HepG2 (cell line): ENCODE data around the gene NDUFB4. TPM values are rescaled to one million over a fixed set of nuclear protein-coding genes. Genes with fewer than 3 reads are reported as not detected.

Experiments used
- ATAC-seq: fragments of 200-7000 bp; cut with Tn5 transposase; 3 replicates; pipeline ENCODE4 v1.9.1; 2020; ENCODE audit warnings: mild to moderate bottlenecking, moderate library complexity
- BruUV-seq: library from RNA; stranded (reverse); fragments of 400-500 nt; replicated peaks from 2 replicates; lab custom pipeline; 2021; lab: Mats Ljungman, UMichigan
- CTCF ChIA-PET: fragments of 300-600 bp; formaldehyde crosslinking; extraction: SDS; loops from one replicate; lab custom pipeline; 2021; ENCODE audit warnings: low total read pairs, inconsistent platforms, low intra/inter-chr PET ratio; lab: Yijun Ruan, JAX
- POLR2A ChIA-PET: fragments of 350-600 bp; sonication (Branson Sonifier 250); formaldehyde crosslinking; loops from one replicate; lab custom pipeline; 2020; ENCODE audit warnings: antibody characterized with exemption, inconsistent platforms; lab: Yijun Ruan, JAX
- DNase-seq: peaks from one replicate; pipeline ENCODE4 v3.0.0-alpha.2; 2015; ENCODE audit warnings: low spot score
- FAIRE-seq: peaks from 3 replicates; lab custom pipeline; 2011; peaks lifted over from hg19 to GRCh38; lab: Jason Lieb, UNC
- H2AFZ ChIP-seq: one replicate; pipeline ENCODE4 v1.6.1; 2011; ENCODE audit warnings: low read length, inconsistent platforms
- H3K27ac ChIP-seq: fragments of 300-600 bp; 3 replicates; pipeline ENCODE4 v1.8.0; 2011; ENCODE audit warnings: mixed run types, mild to moderate bottlenecking, mixed read lengths, low read length, inconsistent platforms; ENCODE audit not compliant: insufficient read depth; ENCODE audit errors: extremely low read length
- H3K27me3 ChIP-seq, 2 experiments: fragments of 200-600 bp in 1 of 2; 2 replicates in 1 of 2; 3 replicates in 1 of 2; pipeline versions ENCODE4 v1.6.0 to v1.8.0; 2011; ENCODE audit warnings: low read length in 2 of 2, mild to moderate bottlenecking in 2 of 2, moderate library complexity in 2 of 2, inconsistent platforms in 1 of 2; ENCODE audit not compliant: insufficient read depth in 2 of 2, control insufficient read depth in 1 of 2
- H3K36me3 ChIP-seq, 2 experiments: fragments of 200-600 bp in 1 of 2; replicated peaks in 1 of 2; 2 replicates in 1 of 2; 3 replicates in 1 of 2; pipeline versions ENCODE4 v1.5.1 to v1.8.0; 2011; ENCODE audit warnings: low read length in 2 of 2, inconsistent platforms in 1 of 2; ENCODE audit not compliant: insufficient read depth in 2 of 2, control insufficient read depth in 1 of 2
- H3K4me1 ChIP-seq: 2 replicates; pipeline ENCODE4 v1.5.1; 2012; ENCODE audit warnings: low read length, inconsistent platforms; ENCODE audit not compliant: insufficient read depth
- H3K4me2 ChIP-seq: 2 replicates; pipeline ENCODE4 v1.6.0; 2011; ENCODE audit warnings: low read depth, low read length, inconsistent platforms
- H3K4me3 ChIP-seq, 3 experiments: fragments of 200-600 bp in 1 of 3; sonication (generic), shearing (Covaris generic) in 1 of 3; replicated peaks in 1 of 3; 2 replicates each; pipeline ENCODE4 v1.5.1; 2011 to 2016; ENCODE audit warnings: low read length in 3 of 3, inconsistent platforms in 2 of 3, low read depth in 2 of 3, mild to moderate bottlenecking in 2 of 3, control low read depth in 1 of 3, mixed read lengths in 1 of 3; ENCODE audit not compliant: insufficient read depth in 1 of 3
- H3K79me2 ChIP-seq: one replicate; pipeline ENCODE4 v1.6.1; 2011; ENCODE audit warnings: low read length, inconsistent platforms; ENCODE audit not compliant: insufficient read depth
- H3K9ac ChIP-seq: 2 replicates; pipeline ENCODE4 v1.6.0; 2011; ENCODE audit warnings: mild to moderate bottlenecking, low read depth, low read length, inconsistent platforms; ENCODE audit not compliant: insufficient read depth
- H3K9me3 ChIP-seq: 2 replicates; pipeline ENCODE4 v1.5.1; 2012; ENCODE audit warnings: mild to moderate bottlenecking, low read length
- H4K20me1 ChIP-seq: 2 replicates; pipeline ENCODE4 v1.6.0; 2011; ENCODE audit warnings: inconsistent platforms, mild to moderate bottlenecking, low read length, moderate library complexity; ENCODE audit not compliant: insufficient read depth
- HOXA3 ChIP-seq: sonication (generic); formaldehyde crosslinking; IDR thresholded peaks from 2 replicates; pipeline ENCODE4 v1.5.0; 2020; ENCODE audit warnings: missing genetic modification reagents
- RBM22 ChIP-seq: fragments of 200-400 bp; formaldehyde crosslinking; optimal IDR thresholded peaks from 2 replicates; pipeline ENCODE3; 2017; ENCODE audit warnings: mild to moderate bottlenecking, low read length, moderate library complexity
- SP2 ChIP-seq: sonication (generic); formaldehyde crosslinking; IDR thresholded peaks from 2 replicates; pipeline ENCODE4 v1.5.1; 2020; ENCODE audit warnings: mild to moderate bottlenecking, missing genetic modification reagents
- ZBTB7B ChIP-seq: sonication (generic); formaldehyde crosslinking; IDR thresholded peaks from 2 replicates; pipeline ENCODE4 v1.4.0; 2020; ENCODE audit warnings: missing genetic modification reagents
- ZNF12 ChIP-seq: sonication (generic); formaldehyde crosslinking; IDR thresholded peaks from 2 replicates; pipeline ENCODE4 v1.5.0; 2020; ENCODE audit warnings: missing genetic modification reagents
- ZNF333 ChIP-seq: sonication (generic); formaldehyde crosslinking; IDR thresholded peaks from 2 replicates; pipeline ENCODE4 v1.4.0; 2020; ENCODE audit warnings: mild to moderate bottlenecking, missing genetic modification reagents, borderline replicate concordance
- ZNF432 ChIP-seq: sonication (generic); formaldehyde crosslinking; IDR thresholded peaks from 2 replicates; pipeline ENCODE4 v1.5.0; 2020; ENCODE audit warnings: missing genetic modification reagents, mild to moderate bottlenecking, borderline replicate concordance
- ZNF747 ChIP-seq: sonication (generic); formaldehyde crosslinking; IDR thresholded peaks from 2 replicates; pipeline ENCODE4 v1.8.1; 2023; ENCODE audit warnings: missing genetic modification reagents, mild to moderate bottlenecking, borderline replicate concordance
- WGBS: methylation state at CpG from one replicate; pipeline ENCODE4 v1.1.6; 2017; ENCODE audit warnings: low lambda C conversion rate; 5-methylcytosine and 5-hydroxymethylcytosine counted together
- in situ Hi-C: cut with HindIII; loops from 2 replicates; pipeline ENCODE4 v1.10.0; 2017; ENCODE audit warnings: low pct_unique_long_range_greater_than_20kb; ENCODE audit not compliant: extremely low pct_ligation_motif_present
- intact Hi-C: fragments of 100-400 bp; cut with micrococcal nuclease; formaldehyde crosslinking; loops from one replicate; pipeline ENCODE4 v1.10.0; 2022; ENCODE audit not compliant: unreplicated experiment
- polyA plus RNA-seq, 8 experiments: library from polyadenylated mRNA; depleted of rRNA in 3 of 8; stranded (reverse) in 7 of 8; unstranded in 1 of 8; fragments of >200 nt; fragmentation: Illumina TruSeq in 4 of 8; extraction: Trizol in 4 of 8; gene quantifications; 2 replicates each; pipeline versions ENCODE4 v1.2.1 to v1.2.3, GENCODE V29; 2011 to 2016; ENCODE audit warnings: low read depth in 4 of 8, missing spikeins in 1 of 8, mixed read lengths in 1 of 8; ENCODE audit not compliant: insufficient read depth in 1 of 8
- total RNA-seq, 5 experiments: library from RNA; depleted of rRNA; stranded (reverse); fragments of >200 nt; fragmentation: Illumina TruSeq; extraction: Trizol; gene quantifications; 2 replicates each; pipeline ENCODE4 v1.2.3, GENCODE V29; 2016; ENCODE audit warnings: low read depth in 1 of 5
- TF ChIP-seq, protein P1 (sequence below): sonication (generic); formaldehyde crosslinking; IDR thresholded peaks from 2 replicates; pipeline ENCODE4 v1.5.0; 2020; ENCODE audit warnings: mild to moderate bottlenecking, missing genetic modification reagents

NDUFB4 gene
- total and polyA plus RNA-seq, 2 of the 13 experiments (the other 11 are each of a cell fraction or from before 2014, with no cell fraction given): 115 to 116 TPM

DNA sequence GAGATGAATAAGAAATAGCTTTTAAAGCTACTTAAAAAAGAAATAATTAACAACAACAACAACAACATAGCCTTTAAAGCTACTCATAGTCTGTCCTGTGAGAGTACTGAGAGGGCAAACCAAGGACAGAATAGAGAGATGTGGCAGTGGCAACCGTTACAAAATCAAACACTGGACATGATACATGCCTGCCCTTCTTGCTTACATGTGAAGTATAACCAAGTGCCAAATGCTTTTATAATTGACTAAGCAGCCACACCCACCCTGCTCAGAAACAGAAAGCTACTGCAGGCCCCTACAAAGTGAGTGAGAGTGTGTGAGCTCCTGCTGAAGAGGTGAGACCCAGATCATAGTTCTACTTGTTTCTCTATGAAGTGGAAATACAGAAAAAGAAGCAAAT lies 38.4 kb downstream of the NDUFB4 start:
- Histone ChIP-seq H3K27me3 (no peaks in the 10 kb centered on the region), H3K27ac (no peak overlapping the region), H3K79me2 (no peaks in the 10 kb centered on the region), H2AFZ (no peak overlapping the region), H3K4me1 (no peaks in the 10 kb centered on the region), H3K4me2 (no peak overlapping the region), H3K9me3 (no peaks in the 10 kb centered on the region), H4K20me1 (peaks cover 8% of the 10 kb centered on the region; the same call in 1 of the 2 replicates), H3K9ac (no peak overlapping the region), H3K36me3 (peaks cover 23 to 43% of the 10 kb centered on the region in 2 experiments), H3K4me3 (no peak overlapping the region)
- ChIA-PET CTCF (no interaction called here), POLR2A (interaction anchor here (1.3 kb wide), 1 partner anchor 39 kb away, joined by 4 read pairs; the partner anchor contains the start of gene NDUFB4)
- DNase-seq (no peak), FAIRE-seq (no peak), ATAC-seq (no peak)
- intact Hi-C loops (no loop called here), in situ Hi-C loops (no loop called here)
- no TSS peak for BruUV-seq
- TF ChIP-seq ZNF432 (CRISPR knock-in tag) (no peak), HOXA3 (CRISPR knock-in tag) (no peak), ZNF747 (no peak), ZNF12 (no peak), SP2 (CRISPR knock-in tag) (no peak), RBM22 (peak; percentile 23), ZBTB7B (CRISPR knock-in tag) (no peak), ZNF333 (CRISPR knock-in tag) (no peak)
- TF ChIP-seq, protein P1, sequence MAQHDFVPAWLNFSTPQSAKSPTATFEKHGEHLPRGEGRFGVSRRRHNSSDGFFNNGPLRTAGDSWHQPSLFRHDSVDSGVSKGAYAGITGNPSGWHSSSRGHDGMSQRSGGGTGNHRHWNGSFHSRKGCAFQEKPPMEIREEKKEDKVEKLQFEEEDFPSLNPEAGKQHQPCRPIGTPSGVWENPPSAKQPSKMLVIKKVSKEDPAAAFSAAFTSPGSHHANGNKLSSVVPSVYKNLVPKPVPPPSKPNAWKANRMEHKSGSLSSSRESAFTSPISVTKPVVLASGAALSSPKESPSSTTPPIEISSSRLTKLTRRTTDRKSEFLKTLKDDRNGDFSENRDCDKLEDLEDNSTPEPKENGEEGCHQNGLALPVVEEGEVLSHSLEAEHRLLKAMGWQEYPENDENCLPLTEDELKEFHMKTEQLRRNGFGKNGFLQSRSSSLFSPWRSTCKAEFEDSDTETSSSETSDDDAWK (CRISPR knock-in tag): no peak
- WGBS: 60% methylated on average over 1 of the region's 1 CpG
